ENCODE measurements around the gene WAC. TPM values are rescaled to one million over a fixed set of nuclear protein-coding genes. Genes with fewer than 3 reads are reported as not detected.

The WAC gene
- total RNA-seq, 4 donors from 2014 or later, result 55.7 to 83.4 (median 69.6) TPM

DNA sequence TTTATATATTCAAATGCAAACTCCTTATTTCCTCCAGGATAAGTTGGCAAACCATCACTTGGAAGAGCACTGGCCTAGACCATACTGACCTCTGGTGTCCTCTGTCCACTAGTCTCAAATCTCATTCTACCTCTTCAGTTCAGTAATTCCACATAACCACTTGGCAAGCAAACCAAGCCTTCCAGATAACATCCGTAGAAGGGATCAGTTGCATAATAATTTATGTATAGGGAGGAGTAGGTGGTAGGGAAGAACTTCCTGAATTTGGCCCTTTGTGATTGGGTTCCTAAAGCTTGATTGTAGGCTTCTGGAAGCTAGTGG lies 55.0 kb downstream of the WAC start:
- Histone ChIP-seq H3K4me3 (no peak overlapping the region), H3K4me1 (peaks cover 27 to 34% of the 10 kb centered on the region in 2 donors), H3K27ac (peak overlapping the region; percentile 39 to 60 (median 48)), H3K27me3 (no peaks in the 10 kb centered on the region), H3K9me3 (no peaks in the 10 kb centered on the region), H3K36me3 (peaks cover 0 to 25% of the 10 kb centered on the region in 2 donors)
- in situ Hi-C loops (cut with MboI; ENCODE audit: low sequenced_read_pairs in 4 of 4), result loop anchor here in 3 of 4 donors (10.0 to 25.0 kb wide), 2 partner anchors 53 to 151 kb away; partner anchors contain the start of gene WAC (in 1 of the 3)
- peak; percentile 52 to 82 for ATAC-seq
- TF ChIP-seq, protein P1, sequence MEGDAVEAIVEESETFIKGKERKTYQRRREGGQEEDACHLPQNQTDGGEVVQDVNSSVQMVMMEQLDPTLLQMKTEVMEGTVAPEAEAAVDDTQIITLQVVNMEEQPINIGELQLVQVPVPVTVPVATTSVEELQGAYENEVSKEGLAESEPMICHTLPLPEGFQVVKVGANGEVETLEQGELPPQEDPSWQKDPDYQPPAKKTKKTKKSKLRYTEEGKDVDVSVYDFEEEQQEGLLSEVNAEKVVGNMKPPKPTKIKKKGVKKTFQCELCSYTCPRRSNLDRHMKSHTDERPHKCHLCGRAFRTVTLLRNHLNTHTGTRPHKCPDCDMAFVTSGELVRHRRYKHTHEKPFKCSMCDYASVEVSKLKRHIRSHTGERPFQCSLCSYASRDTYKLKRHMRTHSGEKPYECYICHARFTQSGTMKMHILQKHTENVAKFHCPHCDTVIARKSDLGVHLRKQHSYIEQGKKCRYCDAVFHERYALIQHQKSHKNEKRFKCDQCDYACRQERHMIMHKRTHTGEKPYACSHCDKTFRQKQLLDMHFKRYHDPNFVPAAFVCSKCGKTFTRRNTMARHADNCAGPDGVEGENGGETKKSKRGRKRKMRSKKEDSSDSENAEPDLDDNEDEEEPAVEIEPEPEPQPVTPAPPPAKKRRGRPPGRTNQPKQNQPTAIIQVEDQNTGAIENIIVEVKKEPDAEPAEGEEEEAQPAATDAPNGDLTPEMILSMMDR (IDR thresholded peaks at IDR 0.05 in 4 of 5, conservative IDR thresholded peaks at IDR 0.05 in 1 of 5), result peak in 3 of 5 experiments; percentile 14 to 50 (median 25)
- TF ChIP-seq POLR2A (IDR thresholded peaks at IDR 0.05), result no peak
- intact Hi-C loops (cut with DNase I; ENCODE audit: low total_unique reads), result loop anchor here (2.0 to 5.0 kb wide), 2 partner anchors 55 to 156 kb away; partner anchors contain the start of gene WAC
- DNase-seq, result no peak

- DNase-seq (no peak), ATAC-seq (peak; percentile 89 to 92)
- Histone ChIP-seq H3K36me3 (peaks cover 0 to 14% of the 10 kb centered on the region in 2 donors), H3K27ac (peak overlapping the region; percentile 10 to 66 (median 41)), H3K4me1 (peaks cover 22 to 27% of the 10 kb centered on the region in 2 donors), H3K9me3 (no peaks in the 10 kb centered on the region), H3K4me3 (no peak overlapping the region), H3K27me3 (no peaks in the 10 kb centered on the region)
- intact Hi-C loops (cut with DNase I; ENCODE audit: low total_unique reads) (no loop called here), in situ Hi-C loops (cut with MboI; ENCODE audit: low sequenced_read_pairs in 4 of 4) (loop anchor here in 3 of 4 donors (25.0 kb wide), 1 partner anchor 156 kb away; no protein-coding TSS in a partner anchor)
- no peak for TF ChIP-seq POLR2A (IDR thresholded peaks at IDR 0.05)
- TF ChIP-seq, protein P1 (IDR thresholded peaks at IDR 0.05 in 4 of 5, conservative IDR thresholded peaks at IDR 0.05 in 1 of 5), result no peak
Measured at GRCh38 chr10:28592953-28593352, 60.0 kb downstream of the WAC start.

DNA sequence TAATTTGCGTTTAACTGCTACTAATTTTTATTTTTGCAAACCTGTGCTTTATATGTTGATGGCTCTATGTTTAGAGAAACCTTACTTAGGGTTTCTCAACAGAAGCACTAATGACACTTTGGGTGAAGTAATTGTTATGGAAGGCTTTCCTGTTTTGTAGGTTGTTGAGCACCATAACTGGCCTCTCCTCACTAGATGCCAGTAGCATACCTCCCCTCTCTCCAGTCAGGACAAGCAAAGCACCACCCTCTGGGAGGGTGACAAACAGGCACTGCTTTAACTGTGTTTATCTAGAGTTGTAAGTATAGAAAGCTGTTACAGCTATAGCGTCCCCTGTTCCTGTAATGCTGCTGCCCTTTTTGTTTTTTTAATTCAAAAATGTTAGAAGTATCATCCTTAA lies 60.9 kb downstream of the WAC start:
- Histone ChIP-seq H3K27me3 (no peaks in the 10 kb centered on the region), H3K4me3 (no peak overlapping the region), H3K4me1 (peaks cover 17 to 22% of the 10 kb centered on the region in 2 donors), H3K36me3 (peaks cover 0 to 14% of the 10 kb centered on the region in 2 donors), H3K27ac (peak overlapping the region in 3 of 4 donors; percentile 10 to 66 (median 13)), H3K9me3 (no peaks in the 10 kb centered on the region)
- DNase-seq (no peak), ATAC-seq (no peak)
- in situ Hi-C loops (cut with MboI; ENCODE audit: low sequenced_read_pairs in 4 of 4), result loop anchor here in 3 of 4 donors (25.0 kb wide), 1 partner anchor 157 kb away; no protein-coding TSS in a partner anchor
- intact Hi-C loops (cut with DNase I; ENCODE audit: low total_unique reads), result no loop called here
- TF ChIP-seq, protein P1 (IDR thresholded peaks at IDR 0.05 in 4 of 5, conservative IDR thresholded peaks at IDR 0.05 in 1 of 5), result no peak
- TF ChIP-seq POLR2A (IDR thresholded peaks at IDR 0.05), result no peak

- intact Hi-C loops (cut with DNase I; ENCODE audit: low total_unique reads) (no loop called here), in situ Hi-C loops (cut with MboI; ENCODE audit: low sequenced_read_pairs in 4 of 4) (loop anchor here in 3 of 4 donors (25.0 kb wide), 1 partner anchor 157 kb away; no protein-coding TSS in a partner anchor)
- DNase-seq (no peak), ATAC-seq (no peak)
- H3K36me3 ChIP-seq, result peaks cover 0 to 14% of the 10 kb centered on the region in 2 donors
- H3K4me3 ChIP-seq, result no peak overlapping the region
- H3K27ac ChIP-seq, result no peak overlapping the region
- no peaks in the 10 kb centered on the region for H3K27me3 ChIP-seq
- H3K4me1 ChIP-seq, result peaks cover 23 to 28% of the 10 kb centered on the region in 2 donors
- TF ChIP-seq, protein P1 (IDR thresholded peaks at IDR 0.05 in 4 of 5, conservative IDR thresholded peaks at IDR 0.05 in 1 of 5), result no peak
- no peak for TF ChIP-seq POLR2A (IDR thresholded peaks at IDR 0.05)
- H3K9me3 ChIP-seq, result no peaks in the 10 kb centered on the region
Measured at GRCh38 chr10:28594406-28594805, 61.5 kb downstream of the WAC start.

All from gastrocnemius medialis (tissue), 4 donors.